ENCODE measurements around the gene PRELP. TPM values are rescaled to one million over a fixed set of nuclear protein-coding genes. Genes with fewer than 3 reads are reported as not detected.

The PRELP gene
- total and polyA plus RNA-seq, 2 donors (not counting 3 experiments of a cell fraction or from before 2014, with no cell fraction given): 0.01 TPM; not detected in 1

GRCh38 chr1:203528976-203529835 lies 53.6 kb downstream of the PRELP start:
- ChIA-PET CTCF (no interaction called here), POLR2A (no interaction called here)
- Histone ChIP-seq H2AFZ (ENCODE audit: low read depth, low read length) (no peak overlapping the region), H3K27ac (ENCODE audit: insufficient read depth, low read depth, low read length) (no peak overlapping the region), H3K9ac (replicated peaks; ENCODE audit: extremely low read depth, insufficient read depth, low read length) (no peak overlapping the region), H4K20me1 (replicated peaks; ENCODE audit: control insufficient read depth, extremely low read depth, insufficient read depth, low read length) (no peaks in the 10 kb centered on the region), H3K79me2 (ENCODE audit: control insufficient read depth, insufficient read depth, low read length) (no peaks in the 10 kb centered on the region), H3K27me3 (ENCODE audit: control insufficient read depth in 2 of 2, insufficient read depth in 2 of 2, low read length in 2 of 2) (peaks cover 0 to under 1% of the 10 kb centered on the region in 2 experiments), H3K4me2 (ENCODE audit: insufficient read depth, low read length) (no peak overlapping the region), H3K36me3 (ENCODE audit: control insufficient read depth in 2 of 2, extremely low read depth in 1 of 2, insufficient read depth in 2 of 2, low read length in 2 of 2) (no peaks in the 10 kb centered on the region), H3K9me3 (replicated peaks; ENCODE audit: control insufficient read depth, insufficient read depth, low read length) (no peaks in the 10 kb centered on the region), H3K4me1 (ENCODE audit: control insufficient read depth, extremely low read depth, insufficient read depth, low read length) (no peaks in the 10 kb centered on the region), H3K4me3 (replicated peaks in 1 of 3; ENCODE audit: insufficient read depth in 1 of 3, low read depth in 1 of 3, low read length in 3 of 3) (no peak overlapping the region), H3K9me1 (replicated peaks; ENCODE audit: control insufficient read depth, extremely low read depth, insufficient read depth, low read length) (no peaks in the 10 kb centered on the region)
- intact Hi-C loops (cut with micrococcal nuclease): no loop called here
- DNase-seq (ENCODE audit: low read depth, low spot score) (no peak), FAIRE-seq (no peak)
- dilution Hi-C loops (cut with MboI; ENCODE audit: extremely low pct_ligation_motif_present, low sequenced_read_pairs): no loop called here
- TF ChIP-seq FOS (IDR thresholded peaks at IDR 0.05; ENCODE audit: borderline replicate concordance, insufficient read depth, low read length) (no peak), POLR2A (IDR thresholded peaks at IDR 0.05; ENCODE audit: low read depth, low read length) (no peak), MYC (IDR thresholded peaks at IDR 0.05; ENCODE audit: low read depth, low read length) (no peak), POLR2AphosphoS5 (IDR thresholded peaks at IDR 0.05; ENCODE audit: insufficient read depth, low read depth, low read length) (no peak), CTCF (IDR thresholded peaks at IDR 0.05; ENCODE audit: extremely low read depth in 1 of 2, insufficient read depth in 1 of 2, low read depth in 1 of 2, low read length in 2 of 2) (no peak), JUN (IDR thresholded peaks at IDR 0.05; ENCODE audit: borderline replicate concordance, insufficient read depth, insufficient read length, low read depth) (no peak), EZH2 (IDR thresholded peaks at IDR 0.05; ENCODE audit: borderline replicate concordance, low read depth, low read length, severe bottlenecking) (no peak), MAX (IDR thresholded peaks at IDR 0.05; ENCODE audit: insufficient read depth, insufficient read length) (no peak), GATA2 (IDR thresholded peaks at IDR 0.05; ENCODE audit: insufficient read depth, insufficient read length, low read depth, low read length) (no peak)
- no TSS peak for BruUV-seq (replicated peaks)

Data from endothelial cell of umbilical vein (primary cell).